ENCODE measurements around the gene APOE. TPM values are rescaled to one million over a fixed set of nuclear protein-coding genes. Genes with fewer than 3 reads are reported as not detected.

The APOE gene
- total RNA-seq, 2 donors from 2014 or later = 2,216 to 2,598 TPM

- Histone ChIP-seq H3K9ac (ENCODE audit: extremely low read depth, low read length, poor library complexity, severe bottlenecking) (no peak overlapping the region), H3K36me3 (ENCODE audit: control insufficient read depth, insufficient read depth, low read length) (peaks cover 90% of the 10 kb centered on the region), H3K9me3 (ENCODE audit: control insufficient read depth, low read length) (no peaks in the 10 kb centered on the region), H3K4me1 (ENCODE audit: control insufficient read depth, insufficient read depth, low read length) (no peaks in the 10 kb centered on the region), H3K27me3 (ENCODE audit: control insufficient read depth, insufficient read depth, low read length, poor library complexity, severe bottlenecking) (no peaks in the 10 kb centered on the region), H3K27ac (ENCODE audit: low read depth, low read length) (no peak overlapping the region), H3K4me3 (ENCODE audit: low read length) (no peak overlapping the region)
- H3K27me3 Mint-ChIP-seq (ENCODE audit: insufficient read depth) = no peaks in the 10 kb centered on the region
- WGBS, 2 experiments (ENCODE audit: insufficient coverage in 1 of 2, insufficient read length in 1 of 2) = 40 to 75% methylated on average over 1 to 3 of the region's 4 CpGs
- H3K36me3 Mint-ChIP-seq (ENCODE audit: low read depth) = peaks cover 82% of the 10 kb centered on the region
- TF ChIP-seq CTCF (conservative IDR thresholded peaks at IDR 0.05) = no peak
- no peak for DNase-seq
- H3K9me3 Mint-ChIP-seq = no peaks in the 10 kb centered on the region
- no peak overlapping the region for H3K27ac Mint-ChIP-seq
- no peaks in the 10 kb centered on the region for H3K4me1 Mint-ChIP-seq
- H3K4me3 Mint-ChIP-seq = no peak overlapping the region
These were observed 32.9 kb upstream of the APOE start for GRCh38 chr19:44872661-44873060.

DNA sequence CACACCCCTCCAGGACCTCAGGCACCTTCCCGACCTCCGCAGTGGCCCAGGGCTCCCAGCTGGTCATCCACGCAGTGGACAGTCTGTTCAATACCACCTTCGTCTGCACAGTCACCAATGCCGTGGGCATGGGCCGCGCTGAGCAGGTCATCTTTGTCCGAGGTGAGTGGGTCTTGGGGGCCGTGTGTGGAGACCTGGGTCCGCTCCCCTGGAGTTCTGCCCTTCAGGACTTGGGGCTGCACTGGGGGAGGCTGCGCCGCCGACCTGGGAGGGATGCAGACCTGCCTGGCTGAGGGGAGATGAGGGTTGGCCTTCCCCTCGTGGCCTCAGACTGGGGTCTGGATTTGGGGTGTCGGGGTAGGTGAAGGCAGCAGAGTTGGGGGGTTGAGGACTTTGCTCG lies 31.3 kb upstream of the APOE start:
- H3K36me3 Mint-ChIP-seq (ENCODE audit: low read depth) = peaks cover 77% of the 10 kb centered on the region
- WGBS, 2 experiments (ENCODE audit: insufficient coverage in 1 of 2, insufficient read length in 1 of 2) = 90 to 91% methylated on average over 4 to 16 of the region's 16 CpGs

DNA sequence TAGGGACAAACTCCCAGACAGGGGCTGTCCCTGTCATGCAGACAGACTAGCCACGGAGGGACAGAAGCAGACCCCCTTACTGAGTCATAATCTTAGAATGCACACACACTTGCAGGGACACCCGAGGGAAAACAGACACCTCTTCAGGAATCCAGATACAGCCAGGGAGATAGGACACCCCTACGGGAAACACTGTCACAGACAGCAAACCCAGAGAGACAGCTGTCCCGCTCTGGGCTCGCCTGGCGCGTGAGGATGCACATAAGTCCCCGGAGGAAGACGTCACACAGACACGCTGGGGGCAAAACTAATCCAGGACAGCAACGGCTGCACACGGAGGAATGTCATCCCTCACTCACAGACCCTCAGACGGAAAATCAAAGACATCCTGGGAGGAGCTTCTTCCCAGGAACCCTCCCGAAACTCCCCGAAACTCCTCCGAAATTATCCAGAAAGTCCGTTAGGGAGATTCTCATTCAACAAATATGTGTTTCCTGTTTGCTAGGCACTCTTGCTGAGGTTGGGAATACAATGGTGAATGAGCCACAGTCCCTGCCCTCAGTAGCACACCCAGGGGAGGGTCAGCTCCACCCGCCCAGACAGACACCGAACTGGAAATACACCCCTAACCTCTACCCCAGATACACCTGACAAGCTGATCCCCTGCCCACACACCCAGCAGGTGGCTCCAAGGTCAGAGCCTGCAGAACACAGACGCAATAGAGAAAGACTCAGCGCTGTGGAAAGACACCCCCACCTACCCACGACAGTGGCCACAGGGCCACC lies 29.7 kb upstream of the APOE start:
- Mint-ChIP-seq H3K4me3 (no peak overlapping the region), H3K27ac (no peak overlapping the region), H3K36me3 (ENCODE audit: low read depth) (peaks cover 70% of the 10 kb centered on the region), H3K4me1 (no peaks in the 10 kb centered on the region), H3K27me3 (ENCODE audit: insufficient read depth) (no peaks in the 10 kb centered on the region), H3K9me3 (no peaks in the 10 kb centered on the region)
- TF ChIP-seq CTCF (conservative IDR thresholded peaks at IDR 0.05) = no peak
- Histone ChIP-seq H3K4me1 (ENCODE audit: control insufficient read depth, insufficient read depth, low read length) (no peaks in the 10 kb centered on the region), H3K27ac (ENCODE audit: low read depth, low read length) (no peak overlapping the region), H3K4me3 (ENCODE audit: low read length) (no peak overlapping the region), H3K9me3 (ENCODE audit: control insufficient read depth, low read length) (no peaks in the 10 kb centered on the region), H3K27me3 (ENCODE audit: control insufficient read depth, insufficient read depth, low read length, poor library complexity, severe bottlenecking) (no peaks in the 10 kb centered on the region), H3K9ac (ENCODE audit: extremely low read depth, low read length, poor library complexity, severe bottlenecking) (no peak overlapping the region), H3K36me3 (ENCODE audit: control insufficient read depth, insufficient read depth, low read length) (peaks cover 73% of the 10 kb centered on the region)
- 94 to 97% methylated on average over 12 to 22 of the region's 22 CpGs for WGBS, 2 experiments (ENCODE audit: insufficient coverage in 1 of 2, insufficient read length in 1 of 2)
- DNase-seq = no peak

More for the DNA sequence above, 31.3 kb upstream of the APOE start:
- Mint-ChIP-seq H3K4me1 (no peaks in the 10 kb centered on the region), H3K27me3 (ENCODE audit: insufficient read depth) (no peaks in the 10 kb centered on the region), H3K27ac (no peak overlapping the region), H3K4me3 (no peak overlapping the region), H3K9me3 (no peaks in the 10 kb centered on the region)
- peaks cover 86% of the 10 kb centered on the region for H3K36me3 ChIP-seq (ENCODE audit: control insufficient read depth, insufficient read depth, low read length)
- no peaks in the 10 kb centered on the region for H3K4me1 ChIP-seq (ENCODE audit: control insufficient read depth, insufficient read depth, low read length)
- H3K9ac ChIP-seq (ENCODE audit: extremely low read depth, low read length, poor library complexity, severe bottlenecking) = no peak overlapping the region
- H3K9me3 ChIP-seq (ENCODE audit: control insufficient read depth, low read length) = no peaks in the 10 kb centered on the region
- no peak for DNase-seq
- TF ChIP-seq CTCF (conservative IDR thresholded peaks at IDR 0.05) = no peak
- no peak overlapping the region for H3K4me3 ChIP-seq (ENCODE audit: low read length)
- no peak overlapping the region for H3K27ac ChIP-seq (ENCODE audit: low read depth, low read length)
- H3K27me3 ChIP-seq (ENCODE audit: control insufficient read depth, insufficient read depth, low read length, poor library complexity, severe bottlenecking) = no peaks in the 10 kb centered on the region
